PFSK-1 (cell line): ENCODE results near the gene BEST1.

Experiments used
- SIN3A ChIP-seq: IDR thresholded peaks from 2 replicates; pipeline ENCODE4 v1.6.1; 2012; ENCODE audit warnings: mild to moderate bottlenecking, low read length, moderate library complexity, borderline replicate concordance; ENCODE audit not compliant: insufficient read depth
- TAF1 ChIP-seq: IDR thresholded peaks from 2 replicates; pipeline ENCODE4 v1.6.1; 2012; ENCODE audit warnings: low read length, control low read depth, borderline replicate concordance; ENCODE audit not compliant: insufficient read depth

DNA sequence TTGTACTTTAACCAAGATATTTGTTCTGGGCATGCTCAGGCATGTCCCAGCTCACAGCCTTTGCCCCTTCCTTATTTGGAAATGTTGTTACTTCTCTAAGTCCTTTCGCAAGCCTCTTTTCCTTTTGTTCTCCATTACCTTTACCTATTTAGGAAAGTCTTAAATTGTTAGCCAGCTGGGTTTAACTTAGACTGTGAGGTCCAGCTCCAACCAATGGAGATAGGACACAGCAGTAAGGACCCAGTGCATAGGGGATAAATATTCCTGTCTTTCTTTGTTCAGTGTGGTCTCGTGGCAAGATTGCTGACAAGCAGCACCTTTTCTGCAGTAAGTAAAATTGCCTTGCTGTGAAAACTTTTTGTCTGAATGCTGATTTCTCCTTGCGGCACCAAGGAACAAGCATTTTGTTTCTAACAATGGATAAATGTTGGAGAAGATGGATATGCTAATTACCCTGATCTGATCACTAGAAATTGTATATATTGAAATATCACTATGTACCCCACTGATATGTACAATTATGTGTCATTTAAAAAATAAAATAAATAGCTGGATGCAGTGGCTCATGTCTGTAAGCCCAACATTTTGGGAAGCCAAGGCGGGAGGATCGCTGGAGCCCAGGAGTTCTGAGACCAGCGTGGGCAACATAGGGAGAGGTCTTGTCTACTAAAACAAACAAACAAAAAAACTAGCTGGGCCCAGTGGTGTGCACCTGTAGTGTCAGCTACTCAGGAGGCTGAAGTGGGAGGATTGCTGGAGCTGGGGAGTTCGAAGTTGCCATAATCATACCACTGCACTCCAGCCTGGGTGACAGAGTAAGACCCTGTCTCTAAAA is 49.2 kb downstream of the BEST1 start:
- TF ChIP-seq TAF1 = no peak
- no peak for TF ChIP-seq SIN3A
